Right kidney (tissue), 1 donor: ENCODE data around the gene KRT13.

Experiments used
- DNase-seq: peaks from one replicate; pipeline ENCODE4 v3.0.0-alpha.2; 2016

Gene KRT13

GRCh38 chr17:41519501-41520224, 14.3 kb upstream of the KRT13 start:
- DNase-seq, result no peak

GRCh38 chr17:41518789-41519449, 13.5 kb upstream of the KRT13 start, which contains the start of gene KRT15:
TSS of gene KRT15 (minus strand) at chr17:41518890. CDS start at chr17:41518827, 63 bp downstream.
- DNase-seq, result no peak

- no peak for DNase-seq
These were observed 12.6 kb upstream of the KRT13 start for GRCh38 chr17:41518031-41518430.

- DNase-seq, result no peak
These were observed 11.4 kb upstream of the KRT13 start for GRCh38 chr17:41516830-41517283.

GRCh38 chr17:41516147-41516829, 10.9 kb upstream of the KRT13 start:
- no peak for DNase-seq

GRCh38 chr17:41513168-41513547, 7.7 kb upstream of the KRT13 start:
- DNase-seq, result no peak

- DNase-seq, result no peak
These were observed 7.2 kb upstream of the KRT13 start for GRCh38 chr17:41512546-41513167.

- no peak for DNase-seq
These were observed 6.3 kb upstream of the KRT13 start for GRCh38 chr17:41511716-41512115.

- no peak for DNase-seq
These were observed 5.7 kb upstream of the KRT13 start for GRCh38 chr17:41511116-41511515.

- DNase-seq, result no peak
These were observed 5.0 kb upstream of the KRT13 start for GRCh38 chr17:41510251-41511065.

- DNase-seq, result no peak
These were observed 2.0 kb upstream of the KRT13 start for GRCh38 chr17:41507315-41507880.

GRCh38 chr17:41505809-41506767, 676 bp upstream of the KRT13 start:
- DNase-seq, result no peak

GRCh38 chr17:41504246-41504977, 1.0 kb downstream of the KRT13 start:
- DNase-seq, result no peak

- DNase-seq, result no peak
These were observed 2.2 kb downstream of the KRT13 start for GRCh38 chr17:41503202-41503601.

GRCh38 chr17:41500131-41500911, 5.1 kb downstream of the KRT13 start:
- DNase-seq, result no peak

GRCh38 chr17:41499714-41500113, 5.7 kb downstream of the KRT13 start:
- DNase-seq, result no peak

- DNase-seq, result no peak
These were observed 7.1 kb downstream of the KRT13 start for GRCh38 chr17:41498276-41498675.

GRCh38 chr17:41496803-41497484, 8.5 kb downstream of the KRT13 start:
- DNase-seq, result peak; percentile 45
